SK-N-SH (cell line): Measurements from ENCODE around the gene SEPTIN10. TPM values are rescaled to one million over a fixed set of nuclear protein-coding genes. Genes with fewer than 3 reads are reported as not detected.

Source experiments
- CTCF ChIA-PET: fragments of 300-600, 350-600 bp; formaldehyde crosslinking; extraction: SDS; loops from one replicate; lab custom pipeline; 2021; lab: Yijun Ruan, JAX
- POLR2A ChIA-PET: fragments of 350-600 bp; sonication (Branson Sonifier 250); formaldehyde crosslinking; extraction: SDS; loops from one replicate; lab custom pipeline; 2020; ENCODE audit warnings: antibody characterized with exemption, inconsistent platforms; lab: Yijun Ruan, JAX
- DNase-seq: peaks from one replicate; pipeline ENCODE4 v3.0.0; 2012
- H2AFZ ChIP-seq: fragments of 200-600 bp; sonication (generic); 2 replicates; pipeline ENCODE4 v1.8.1; 2016; ENCODE audit warnings: antibody characterized with exemption, mild to moderate bottlenecking, low read depth
- H3F3A ChIP-seq: fragments of 200-600 bp; sonication (generic); replicated peaks from 2 replicates; pipeline ENCODE3; 2016; ENCODE audit warnings: antibody characterized with exemption, mild to moderate bottlenecking; ENCODE audit not compliant: insufficient read depth
- H3K27ac ChIP-seq, 2 experiments: fragments of 200-500 bp in 1 of 2; fragments of 200-600 bp in 1 of 2; sonication (Bioruptor generic) in 1 of 2; sonication (generic), shearing (Covaris generic) in 1 of 2; 2 replicates each; pipeline versions ENCODE4 v1.5.1 to v1.6.1; 2014 to 2016; ENCODE audit warnings: low read depth in 2 of 2, inconsistent platforms in 1 of 2, low read length in 1 of 2, mild to moderate bottlenecking in 1 of 2, mixed read lengths in 1 of 2
- H3K27me3 ChIP-seq: fragments of 200-600 bp; sonication (generic), shearing (Covaris generic); 2 replicates; pipeline ENCODE4 v1.6.1; 2016; ENCODE audit warnings: mixed run types; ENCODE audit not compliant: insufficient read depth
- H3K36me3 ChIP-seq, 2 experiments: fragments of 200-500 bp in 1 of 2; fragments of 200-600 bp in 1 of 2; sonication (Bioruptor generic) in 1 of 2; sonication (generic) in 1 of 2; replicated peaks in 1 of 2; 2 replicates each; pipeline versions ENCODE3 to v1.5.1; 2014 to 2016; ENCODE audit warnings: low read length in 1 of 2, mild to moderate bottlenecking in 1 of 2; ENCODE audit not compliant: insufficient read depth in 2 of 2, control insufficient read depth in 1 of 2
- H3K4me1 ChIP-seq, 2 experiments: fragments of 200-500 bp in 1 of 2; fragments of 200-600 bp in 1 of 2; sonication (Bioruptor generic) in 1 of 2; sonication (generic), shearing (Covaris generic) in 1 of 2; 2 replicates each; pipeline versions ENCODE4 v1.5.1 to v1.6.1; 2014 to 2016; ENCODE audit warnings: low read depth in 1 of 2, low read length in 1 of 2, mixed run types in 1 of 2; ENCODE audit not compliant: insufficient read depth in 2 of 2, control insufficient read depth in 1 of 2
- H3K4me2 ChIP-seq: fragments of 200-600 bp; sonication (generic), shearing (Covaris generic); 2 replicates; pipeline ENCODE4 v1.6.1; 2017; ENCODE audit warnings: mixed run types
- H3K4me3 ChIP-seq, 2 experiments: fragments of 200-500 bp in 1 of 2; fragments of 200-600 bp in 1 of 2; sonication (Bioruptor generic) in 1 of 2; sonication (generic), shearing (Covaris generic) in 1 of 2; 2 replicates each; pipeline versions ENCODE4 v1.5.1 to v1.8.1; 2014 to 2016; ENCODE audit warnings: low read depth in 2 of 2, inconsistent platforms in 1 of 2, low read length in 1 of 2, mild to moderate bottlenecking in 1 of 2, mixed read lengths in 1 of 2, moderate library complexity in 1 of 2
- H3K79me2 ChIP-seq: fragments of 200-600 bp; sonication (generic); 2 replicates; pipeline ENCODE4 v1.8.1; 2017; ENCODE audit warnings: mild to moderate bottlenecking; ENCODE audit not compliant: insufficient read depth
- H3K9ac ChIP-seq: fragments of 200-600 bp; sonication (generic); 2 replicates; pipeline ENCODE4 v1.6.1; 2017; ENCODE audit warnings: mixed run types
- H3K9me2 ChIP-seq: fragments of 200-600 bp; sonication (generic); 2 replicates; pipeline ENCODE4 v1.6.1; 2017; ENCODE audit warnings: mixed run types
- H3K9me3 ChIP-seq: fragments of 200-600 bp; sonication (generic); 2 replicates; pipeline ENCODE4 v1.6.1; 2017; ENCODE audit warnings: mixed run types, mild to moderate bottlenecking, moderate library complexity
- H4K20me1 ChIP-seq: fragments of 200-600 bp; sonication (generic); 2 replicates; pipeline ENCODE4 v1.6.1; 2017; ENCODE audit warnings: mild to moderate bottlenecking, mixed run types; ENCODE audit not compliant: insufficient read depth
- ELF1 ChIP-seq: IDR thresholded peaks from 2 replicates; pipeline ENCODE4 v1.4.0; 2012
- EZH2phosphoT487 ChIP-seq: fragments of 200-600 bp; sonication (generic); IDR thresholded peaks from 2 replicates; pipeline ENCODE4 v1.6.1; 2017; ENCODE audit warnings: low read depth, mixed run types, mild to moderate bottlenecking, antibody characterized with exemption, moderate library complexity, borderline replicate concordance
- FOSL2 ChIP-seq: IDR thresholded peaks from 2 replicates; pipeline ENCODE4 v1.4.0; 2012; ENCODE audit warnings: low read depth, mild to moderate bottlenecking, moderate library complexity, borderline replicate concordance
- FOXJ3 ChIP-seq: sonication (generic); formaldehyde crosslinking; IDR thresholded peaks from 2 replicates; pipeline ENCODE4 v1.5.1; 2020; ENCODE audit warnings: mild to moderate bottlenecking, missing genetic modification reagents
- FOXM1 ChIP-seq: IDR thresholded peaks from 2 replicates; pipeline ENCODE4 v1.4.0; 2012; ENCODE audit warnings: low read depth, mild to moderate bottlenecking
- GABPA ChIP-seq: IDR thresholded peaks from 2 replicates; pipeline ENCODE4 v1.4.0; 2012; ENCODE audit warnings: low read depth, mild to moderate bottlenecking
- GATA2 ChIP-seq: sonication (generic); formaldehyde crosslinking; IDR thresholded peaks from 2 replicates; pipeline ENCODE4 v1.5.0; 2020; ENCODE audit warnings: mild to moderate bottlenecking, missing genetic modification reagents
- MXI1 ChIP-seq: IDR thresholded peaks from 2 replicates; pipeline ENCODE4 v1.6.1; 2012; ENCODE audit warnings: mild to moderate bottlenecking, low read depth, low read length, improper control_type of control experiment
- NRF1 ChIP-seq: IDR thresholded peaks from 2 replicates; pipeline ENCODE4 v1.6.1; 2012; ENCODE audit warnings: low read depth, mild to moderate bottlenecking, low read length
- POLR2AphosphoS5 ChIP-seq: IDR thresholded peaks from 2 replicates; pipeline ENCODE4 v1.6.1; 2012; ENCODE audit warnings: low read depth, low read length
- RAD21 ChIP-seq: IDR thresholded peaks from 2 replicates; pipeline ENCODE4 v1.6.1; 2012; ENCODE audit warnings: mild to moderate bottlenecking, low read length
- RFX5 ChIP-seq: IDR thresholded peaks from 2 replicates; pipeline ENCODE4 v1.6.1; 2012; ENCODE audit warnings: mild to moderate bottlenecking, improper control_type of control experiment, low read length
- RXRA ChIP-seq: IDR thresholded peaks from 2 replicates; pipeline ENCODE4 v1.4.0; 2012; ENCODE audit warnings: low read depth, mild to moderate bottlenecking, borderline replicate concordance
- SMC3 ChIP-seq: IDR thresholded peaks from 2 replicates; pipeline ENCODE4 v1.6.1; 2012; ENCODE audit warnings: low read depth, low read length, improper control_type of control experiment
- TAF1 ChIP-seq: IDR thresholded peaks from 2 replicates; pipeline ENCODE4 v1.6.1; 2012; ENCODE audit warnings: low read depth, mild to moderate bottlenecking, low read length, moderate library complexity, borderline replicate concordance
- YY1 ChIP-seq: IDR thresholded peaks from 2 replicates; pipeline ENCODE4 v1.4.0; 2012; ENCODE audit warnings: low read depth, mild to moderate bottlenecking
- WGBS: methylation state at CpG from one replicate; pipeline ENCODE4 v1.1.6; 2017; ENCODE audit warnings: low lambda C conversion rate; 5-methylcytosine and 5-hydroxymethylcytosine counted together
- polyA plus RNA-seq, 3 experiments: library from polyadenylated mRNA; depleted of rRNA; stranded (reverse); fragments of >200 nt; gene quantifications; 2 replicates each; pipeline ENCODE4 v1.2.3, GENCODE V29; 2012
- TF ChIP-seq, protein P1 (sequence below): IDR thresholded peaks from 2 replicates; pipeline ENCODE4 v1.4.0; 2012; ENCODE audit warnings: low read depth, borderline replicate concordance
- TF ChIP-seq, protein P2 (sequence below): IDR thresholded peaks from 2 replicates; pipeline ENCODE4; 2012
- TF ChIP-seq, protein P3 (sequence below): fragments of 150-350 bp; IDR thresholded peaks from 2 replicates; pipeline ENCODE4 v1.6.1; 2016; ENCODE audit warnings: mild to moderate bottlenecking, low read depth, low read length

SEPTIN10 gene
- polyA plus RNA-seq, 1 of the 3 experiments (the other 2 are of a cell fraction) = 46.5 TPM

DNA sequence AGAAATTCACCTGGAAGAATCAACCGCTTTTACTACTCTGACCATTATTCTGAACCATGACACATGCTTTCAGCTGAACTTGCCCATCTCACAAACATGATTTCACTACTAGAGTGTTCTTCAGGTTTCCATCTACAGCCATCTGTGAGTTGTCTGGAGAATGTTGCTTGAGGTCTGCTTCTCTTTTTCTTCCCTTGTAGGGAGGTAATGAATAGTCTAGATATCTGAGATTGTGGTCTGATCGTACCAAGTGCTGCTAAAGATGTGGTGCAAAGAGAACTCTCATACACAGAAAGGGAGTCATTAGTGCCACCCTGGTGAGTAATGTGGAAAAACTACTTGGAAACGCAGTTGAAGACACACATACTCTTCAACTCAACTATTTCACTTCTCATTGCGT is 10.6 kb upstream of the SEPTIN10 start (continued):
- TF ChIP-seq, protein P1, sequence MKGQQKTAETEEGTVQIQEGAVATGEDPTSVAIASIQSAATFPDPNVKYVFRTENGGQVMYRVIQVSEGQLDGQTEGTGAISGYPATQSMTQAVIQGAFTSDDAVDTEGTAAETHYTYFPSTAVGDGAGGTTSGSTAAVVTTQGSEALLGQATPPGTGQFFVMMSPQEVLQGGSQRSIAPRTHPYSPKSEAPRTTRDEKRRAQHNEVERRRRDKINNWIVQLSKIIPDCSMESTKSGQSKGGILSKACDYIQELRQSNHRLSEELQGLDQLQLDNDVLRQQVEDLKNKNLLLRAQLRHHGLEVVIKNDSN = no peak
- no peak for TF ChIP-seq RAD21
- TF ChIP-seq FOXJ3 = no peak

DNA sequence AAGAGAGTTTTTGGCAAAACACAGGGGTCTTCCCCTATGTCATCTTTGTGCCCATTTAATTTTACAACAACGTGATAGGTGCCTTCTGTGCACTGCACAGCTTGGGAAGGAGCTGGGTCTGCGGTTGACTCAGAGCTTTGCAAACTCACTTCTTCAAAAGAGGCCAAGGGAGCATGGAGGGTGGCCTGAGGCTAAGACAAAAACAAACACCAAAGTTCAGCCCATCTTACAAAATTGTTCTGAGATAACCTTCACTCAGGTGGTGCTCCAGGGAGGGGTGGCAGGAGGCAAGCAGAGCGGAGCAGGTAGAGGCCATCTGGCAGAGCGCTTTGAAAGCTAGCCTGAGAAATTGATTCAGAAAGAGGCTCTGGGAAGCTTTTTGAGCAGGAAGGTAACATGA is 10.2 kb upstream of the SEPTIN10 start:
- no peak overlapping the region for H3K4me2 ChIP-seq
- H4K20me1 ChIP-seq = no peaks in the 10 kb centered on the region
- H3K27me3 ChIP-seq = no peaks in the 10 kb centered on the region
- WGBS = 92% methylated on average over 4 of the region's 4 CpGs
- no peaks in the 10 kb centered on the region for H3K4me1 ChIP-seq
- no peaks in the 10 kb centered on the region for H3K36me3 ChIP-seq
- ChIA-PET POLR2A (no interaction called here), CTCF (no interaction called here)
- no peak for DNase-seq
- no peak overlapping the region for H3K4me3 ChIP-seq
- TF ChIP-seq GATA2 (CRISPR knock-in tag) = no peak
- TF ChIP-seq FOSL2 = no peak
- no peak for TF ChIP-seq POLR2AphosphoS5
- TF ChIP-seq, protein P2, sequence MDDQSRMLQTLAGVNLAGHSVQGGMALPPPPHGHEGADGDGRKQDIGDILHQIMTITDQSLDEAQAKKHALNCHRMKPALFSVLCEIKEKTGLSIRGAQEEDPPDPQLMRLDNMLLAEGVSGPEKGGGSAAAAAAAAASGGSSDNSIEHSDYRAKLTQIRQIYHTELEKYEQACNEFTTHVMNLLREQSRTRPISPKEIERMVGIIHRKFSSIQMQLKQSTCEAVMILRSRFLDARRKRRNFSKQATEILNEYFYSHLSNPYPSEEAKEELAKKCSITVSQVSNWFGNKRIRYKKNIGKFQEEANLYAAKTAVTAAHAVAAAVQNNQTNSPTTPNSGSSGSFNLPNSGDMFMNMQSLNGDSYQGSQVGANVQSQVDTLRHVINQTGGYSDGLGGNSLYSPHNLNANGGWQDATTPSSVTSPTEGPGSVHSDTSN = no peak
- no peak for TF ChIP-seq MXI1
- TF ChIP-seq RAD21 = no peak
- TF ChIP-seq NRF1 = no peak
- TF ChIP-seq GABPA = no peak
- no peak for TF ChIP-seq FOXM1
- no peak for TF ChIP-seq FOXJ3
- no peak for TF ChIP-seq TAF1
- TF ChIP-seq SMC3 = no peak
- no peak for TF ChIP-seq YY1
- no peak for TF ChIP-seq EZH2phosphoT487
- TF ChIP-seq, protein P3, sequence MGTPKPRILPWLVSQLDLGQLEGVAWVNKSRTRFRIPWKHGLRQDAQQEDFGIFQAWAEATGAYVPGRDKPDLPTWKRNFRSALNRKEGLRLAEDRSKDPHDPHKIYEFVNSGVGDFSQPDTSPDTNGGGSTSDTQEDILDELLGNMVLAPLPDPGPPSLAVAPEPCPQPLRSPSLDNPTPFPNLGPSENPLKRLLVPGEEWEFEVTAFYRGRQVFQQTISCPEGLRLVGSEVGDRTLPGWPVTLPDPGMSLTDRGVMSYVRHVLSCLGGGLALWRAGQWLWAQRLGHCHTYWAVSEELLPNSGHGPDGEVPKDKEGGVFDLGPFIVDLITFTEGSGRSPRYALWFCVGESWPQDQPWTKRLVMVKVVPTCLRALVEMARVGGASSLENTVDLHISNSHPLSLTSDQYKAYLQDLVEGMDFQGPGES = no peak
- H2AFZ ChIP-seq = no peak overlapping the region
- H3K9me2 ChIP-seq = no peaks in the 10 kb centered on the region
- H3F3A ChIP-seq = peaks cover 7% of the 10 kb centered on the region
- no peak overlapping the region for H3K9ac ChIP-seq
- no peak overlapping the region for H3K27ac ChIP-seq
- no peaks in the 10 kb centered on the region for H3K9me3 ChIP-seq
- H3K79me2 ChIP-seq = no peaks in the 10 kb centered on the region

DNA sequence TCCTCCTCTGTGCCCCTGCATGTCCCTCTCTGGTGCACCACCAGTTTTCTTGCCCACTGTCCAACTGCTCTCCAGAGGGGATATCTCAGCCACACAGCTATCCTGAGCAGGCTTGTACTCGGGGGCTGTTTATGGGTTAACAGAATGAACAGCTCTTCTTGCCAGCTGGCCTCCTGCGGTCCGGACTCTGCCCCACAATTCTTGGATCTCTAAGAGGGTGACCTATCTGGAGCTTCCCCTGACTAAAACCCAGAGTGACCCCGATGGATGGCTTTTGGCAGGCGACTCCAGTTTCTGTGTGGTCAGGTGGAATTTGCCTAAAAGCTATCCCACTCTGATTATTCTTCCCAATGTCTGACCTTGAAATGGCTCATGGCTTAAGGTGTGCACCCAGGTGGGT is 9.5 kb upstream of the SEPTIN10 start:
- TF ChIP-seq RFX5 (no peak), ELF1 (no peak), EZH2phosphoT487 (no peak), NRF1 (no peak), RXRA (no peak)
- TF ChIP-seq, protein P3 = no peak
- Histone ChIP-seq H3K4me2 (no peak overlapping the region), H3K9me3 (no peaks in the 10 kb centered on the region), H3K4me1 (no peaks in the 10 kb centered on the region; a peak in 1 of 4 replicates), H3K4me3 (no peak overlapping the region), H3K27ac (no peak overlapping the region), H3F3A (peaks cover 7% of the 10 kb centered on the region), H3K27me3 (no peaks in the 10 kb centered on the region), H3K79me2 (no peaks in the 10 kb centered on the region), H4K20me1 (no peaks in the 10 kb centered on the region), H3K9me2 (no peaks in the 10 kb centered on the region), H3K9ac (no peak overlapping the region), H2AFZ (no peak overlapping the region), H3K36me3 (no peaks in the 10 kb centered on the region)
- ChIA-PET CTCF (no interaction called here), POLR2A (no interaction called here)
- no peak for DNase-seq
- 95% methylated on average over 3 of the region's 5 CpGs for WGBS
